ENCODE data around the gene ARG2. TPM values are rescaled to one million over a fixed set of nuclear protein-coding genes. Genes with fewer than 3 reads are reported as not detected.

ARG2 gene
- total RNA-seq, 1 experiment from 2014 or later: 35.2 TPM

- Histone ChIP-seq H3K23me2 (ENCODE audit: insufficient read length, low read depth, low read length, poor library complexity, severe bottlenecking) (no peaks in the 10 kb centered on the region), H4K8ac (replicated peaks; ENCODE audit: insufficient read length, low read depth, low read length) (no peak overlapping the region), H3K14ac (ENCODE audit: insufficient read depth, low read length) (no peak overlapping the region), H2BK5ac (ENCODE audit: insufficient read length, low read length) (no peak overlapping the region), H2AK5ac (ENCODE audit: insufficient read length, low read length) (no peak overlapping the region), H3K4me2 (ENCODE audit: insufficient read depth, insufficient read length, low read length) (no peak overlapping the region), H3K18ac (ENCODE audit: insufficient read length, low read depth, low read length) (no peak overlapping the region), H3K4me1 (ENCODE audit: insufficient read depth, low read length) (no peaks in the 10 kb centered on the region), H4K5ac (ENCODE audit: insufficient read length, low read depth, low read length) (no peak overlapping the region), H3K79me2 (ENCODE audit: insufficient read depth, low read length) (no peaks in the 10 kb centered on the region), H2AFZ (ENCODE audit: low read length) (no peak overlapping the region), H3K27me3 (ENCODE audit: insufficient read depth, low read length) (no peaks in the 10 kb centered on the region), H2BK20ac (ENCODE audit: low read depth, low read length, poor library complexity, severe bottlenecking) (no peak overlapping the region), H3K27ac (ENCODE audit: insufficient read length, low read depth, low read length) (no peak overlapping the region), H3K4ac (ENCODE audit: low read depth, low read length) (no peak overlapping the region), H2BK12ac (ENCODE audit: insufficient read length, low read depth, low read length) (no peak overlapping the region), H4K91ac (ENCODE audit: insufficient read length, low read depth, low read length) (no peak overlapping the region), H4K20me1 (ENCODE audit: control insufficient read depth, insufficient read depth, insufficient read length) (no peaks in the 10 kb centered on the region), H3K9ac (ENCODE audit: extremely low read depth, insufficient read length, low read length) (no peak overlapping the region), H3K23ac (ENCODE audit: insufficient read length, low read depth, low read length) (no peak overlapping the region), H3T11ph (ENCODE audit: low read length) (no peak overlapping the region), H3K9me3 (ENCODE audit: control insufficient read depth, low read depth, low read length) (no peaks in the 10 kb centered on the region), H2BK15ac (ENCODE audit: low read depth, low read length) (no peak overlapping the region), H3K79me1 (ENCODE audit: insufficient read depth, low read depth, low read length, poor library complexity, severe bottlenecking) (no peaks in the 10 kb centered on the region), H3K56ac (ENCODE audit: insufficient read length, low read depth, low read length) (no peak overlapping the region), H2BK120ac (ENCODE audit: low read depth, low read length, poor library complexity, severe bottlenecking) (no peak overlapping the region)
- TF ChIP-seq CTCF (conservative IDR thresholded peaks at IDR 0.05): no peak
- Mint-ChIP-seq H3K4me3 (no peak overlapping the region), H3K9me3 (no peaks in the 10 kb centered on the region), H3K27me3 (ENCODE audit: low read depth) (no peaks in the 10 kb centered on the region), H3K4me1 (peaks cover 2 to 3% of the 10 kb centered on the region in 2 experiments; a peak in 3 of 4 replicates), H3K27ac (no peak overlapping the region), H3K36me3 (ENCODE audit: insufficient read depth in 1 of 3, low read depth in 3 of 3) (peaks cover 5 to 55% (median 32%) of the 10 kb centered on the region in 3 experiments; a peak in 6 of 7 replicates)
- DNase-seq: no peak
- no CpG with 5 or more reads among the region's 9 CpGs for WGBS (ENCODE audit: extremely low coverage, insufficient read length, low lambda C conversion rate)
Observed at GRCh38 chr14:67575684-67576083, 44.0 kb upstream of the ARG2 start.
